ENCODE measurements around the gene C4orf50. TPM values are rescaled to one million over a fixed set of nuclear protein-coding genes. Genes with fewer than 3 reads are reported as not detected.
A peak's percentile ranks its signal among the peaks of the same experiment; 100 is the strongest.
"Not testable (repeated sequence)": the region's sequence is repeated elsewhere in the genome, so short reads cannot be mapped to it uniquely, and the experiment has no call there.

C4orf50 gene
- total RNA-seq, 1 donor from 2014 or later, result 0.09 TPM

DNA sequence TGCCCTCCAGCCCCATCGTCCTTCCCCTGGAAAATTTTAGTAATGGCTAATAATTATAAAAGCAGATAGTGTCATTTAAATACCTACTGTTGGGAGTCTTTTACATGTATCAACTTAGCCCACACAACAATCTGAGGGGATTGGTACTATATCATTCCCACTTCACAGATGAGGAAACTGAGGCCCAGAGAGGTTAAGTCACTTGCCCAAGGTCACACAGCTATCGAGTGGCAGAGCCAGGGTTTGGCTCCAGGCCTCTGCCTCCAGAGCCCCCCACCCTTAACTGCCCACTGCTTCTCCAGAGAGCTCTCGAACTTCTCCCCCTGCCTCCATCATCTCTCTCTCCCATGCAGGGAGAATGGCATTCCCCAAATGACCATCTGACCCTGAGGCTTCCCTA lies 7.4 kb downstream of the C4orf50 start:
- no peaks in the 10 kb centered on the region for H3K9me3 ChIP-seq
- TF ChIP-seq, protein P1, sequence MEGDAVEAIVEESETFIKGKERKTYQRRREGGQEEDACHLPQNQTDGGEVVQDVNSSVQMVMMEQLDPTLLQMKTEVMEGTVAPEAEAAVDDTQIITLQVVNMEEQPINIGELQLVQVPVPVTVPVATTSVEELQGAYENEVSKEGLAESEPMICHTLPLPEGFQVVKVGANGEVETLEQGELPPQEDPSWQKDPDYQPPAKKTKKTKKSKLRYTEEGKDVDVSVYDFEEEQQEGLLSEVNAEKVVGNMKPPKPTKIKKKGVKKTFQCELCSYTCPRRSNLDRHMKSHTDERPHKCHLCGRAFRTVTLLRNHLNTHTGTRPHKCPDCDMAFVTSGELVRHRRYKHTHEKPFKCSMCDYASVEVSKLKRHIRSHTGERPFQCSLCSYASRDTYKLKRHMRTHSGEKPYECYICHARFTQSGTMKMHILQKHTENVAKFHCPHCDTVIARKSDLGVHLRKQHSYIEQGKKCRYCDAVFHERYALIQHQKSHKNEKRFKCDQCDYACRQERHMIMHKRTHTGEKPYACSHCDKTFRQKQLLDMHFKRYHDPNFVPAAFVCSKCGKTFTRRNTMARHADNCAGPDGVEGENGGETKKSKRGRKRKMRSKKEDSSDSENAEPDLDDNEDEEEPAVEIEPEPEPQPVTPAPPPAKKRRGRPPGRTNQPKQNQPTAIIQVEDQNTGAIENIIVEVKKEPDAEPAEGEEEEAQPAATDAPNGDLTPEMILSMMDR (IDR thresholded peaks at IDR 0.05), result no peak
- H3K36me3 ChIP-seq, result no peaks in the 10 kb centered on the region
- peaks cover 34% of the 10 kb centered on the region for H3K27me3 ChIP-seq (ENCODE audit: low read depth)
- intact Hi-C loops (cut with DNase I), result no loop called here
- H3K4me1 ChIP-seq, result no peaks in the 10 kb centered on the region
- ATAC-seq (no peak), DNase-seq (no peak)
- no peak overlapping the region for H3K4me3 ChIP-seq
- H3K27ac ChIP-seq, result no peak overlapping the region

GRCh38 chr4:6009452-6009851 lies 8.8 kb downstream of the C4orf50 start:
- DNase-seq, result no peak
- no peak overlapping the region for H3K27ac ChIP-seq
- no peak for ATAC-seq
- no peaks in the 10 kb centered on the region for H3K9me3 ChIP-seq
- TF ChIP-seq, protein P1 (IDR thresholded peaks at IDR 0.05), result no peak
- intact Hi-C loops (cut with DNase I), result no loop called here
- H3K4me1 ChIP-seq, result no peaks in the 10 kb centered on the region
- H3K27me3 ChIP-seq (ENCODE audit: low read depth), result peaks cover 43% of the 10 kb centered on the region
- no peaks in the 10 kb centered on the region for H3K36me3 ChIP-seq
- H3K4me3 ChIP-seq, result no peak overlapping the region

DNA sequence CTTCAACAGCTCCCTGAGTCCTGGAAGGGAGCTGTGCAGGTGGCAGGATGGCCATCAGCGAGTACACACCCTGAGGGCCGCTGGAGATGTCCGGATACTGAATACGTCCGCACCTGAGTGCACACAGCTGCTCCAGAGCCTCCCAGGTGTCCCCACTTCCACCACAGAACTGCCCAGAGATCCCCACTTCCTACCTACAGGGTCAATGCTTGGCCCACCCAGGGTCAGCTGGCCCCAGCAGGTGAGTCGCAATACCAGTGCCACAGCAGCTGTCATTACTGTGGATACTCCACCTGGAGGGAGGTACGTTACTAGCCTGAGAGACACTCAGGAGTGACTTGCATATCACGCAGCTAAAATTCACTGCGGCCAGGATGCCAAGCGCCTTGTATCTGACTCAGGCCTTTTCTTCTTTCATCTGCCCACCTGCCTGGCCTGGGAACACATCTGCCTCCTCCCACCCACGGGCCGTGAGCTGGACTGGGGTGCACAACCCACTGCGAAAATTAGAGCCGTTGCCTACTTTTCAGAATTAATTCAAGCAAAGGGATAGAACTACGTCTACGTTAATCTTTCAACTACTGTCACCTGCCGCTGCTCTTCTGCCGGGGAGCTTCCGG lies 9.4 kb downstream of the C4orf50 start:
- H3K27me3 ChIP-seq (ENCODE audit: low read depth), result peaks cover 43% of the 10 kb centered on the region
- TF ChIP-seq, protein P1 (IDR thresholded peaks at IDR 0.05), result no peak
- no peak overlapping the region for H3K4me3 ChIP-seq
- no peaks in the 10 kb centered on the region for H3K36me3 ChIP-seq
- DNase-seq, result no peak
- no peak for ATAC-seq
- no peaks in the 10 kb centered on the region for H3K9me3 ChIP-seq
- no peak overlapping the region for H3K27ac ChIP-seq
- intact Hi-C loops (cut with DNase I), result no loop called here
- no peaks in the 10 kb centered on the region for H3K4me1 ChIP-seq

DNA sequence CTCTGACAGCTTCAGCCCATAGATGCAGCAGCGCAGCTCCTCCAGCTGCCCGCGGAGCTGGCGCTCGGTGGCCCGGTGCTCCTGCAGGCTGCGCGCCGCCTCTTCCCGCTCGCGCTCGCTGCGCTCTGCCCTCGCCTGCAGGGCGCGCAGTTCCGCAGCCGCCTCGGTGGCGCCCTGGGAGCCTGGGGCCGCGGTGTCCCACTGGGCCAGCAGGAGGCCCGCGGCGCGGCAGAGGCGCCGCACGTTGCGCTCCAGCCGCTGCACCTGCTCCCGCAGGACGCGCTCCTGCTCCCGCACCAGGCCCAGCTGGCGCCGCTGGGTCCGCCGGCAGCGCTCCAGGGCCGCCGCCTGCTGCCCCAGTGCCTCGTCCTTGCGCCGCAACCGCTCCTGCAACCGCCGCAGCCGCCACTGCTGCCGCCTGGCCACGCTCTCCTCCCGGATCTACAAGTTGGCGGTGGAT lies 10.1 kb downstream of the C4orf50 start:
- peaks cover 43% of the 10 kb centered on the region for H3K27me3 ChIP-seq (ENCODE audit: low read depth)
- H3K27ac ChIP-seq, result no peak overlapping the region
- no peaks in the 10 kb centered on the region for H3K36me3 ChIP-seq
- ATAC-seq, result peak in 1 of 2 donors; percentile 17
- intact Hi-C loops (cut with DNase I), result no loop called here
- TF ChIP-seq, protein P1 (IDR thresholded peaks at IDR 0.05), result no peak
- DNase-seq, result no peak
- no peak overlapping the region for H3K4me3 ChIP-seq
- H3K4me1 ChIP-seq, result no peaks in the 10 kb centered on the region
- no peaks in the 10 kb centered on the region for H3K9me3 ChIP-seq

GRCh38 chr4:6005175-6005574 lies 13.1 kb downstream of the C4orf50 start:
- H3K9me3 ChIP-seq, result no peaks in the 10 kb centered on the region
- no peak overlapping the region for H3K27ac ChIP-seq
- H3K4me1 ChIP-seq, result no peaks in the 10 kb centered on the region
- H3K27me3 ChIP-seq (ENCODE audit: low read depth), result peaks cover 36% of the 10 kb centered on the region
- H3K36me3 ChIP-seq, result no peaks in the 10 kb centered on the region
- ATAC-seq (no peak), DNase-seq (no peak)
- TF ChIP-seq, protein P1 (IDR thresholded peaks at IDR 0.05), result no peak
- intact Hi-C loops (cut with DNase I), result no loop called here
- no peak overlapping the region for H3K4me3 ChIP-seq

- H3K27ac ChIP-seq; H3K36me3 ChIP-seq; ATAC-seq; intact Hi-C loops (cut with DNase I); H3K4me1 ChIP-seq; H3K9me3 ChIP-seq; DNase-seq; H3K4me3 ChIP-seq: not testable (repeated sequence)
- peaks cover 28% of the 10 kb centered on the region for H3K27me3 ChIP-seq (ENCODE audit: low read depth)
Observed at GRCh38 chr4:6003485-6003884, 14.7 kb downstream of the C4orf50 start.
